Lower leg skin (tissue), 3 donors: ENCODE measurements around the gene TFAP2E.

Experiments
- CTCF ChIP-seq, 3 donors: fragments of 450-650 bp; IDR thresholded peaks; one replicate each; pipeline ENCODE4 v1.5.1; 2016; ENCODE audit warnings: antibody characterized with exemption in 3 of 3, mild to moderate bottlenecking in 3 of 3, moderate library complexity in 2 of 3
- POLR2A ChIP-seq, 2 donors: fragments of 450-650 bp; IDR thresholded peaks; one replicate each; pipeline ENCODE4 v1.6.1; 2016 to 2017; ENCODE audit warnings: antibody characterized with exemption in 2 of 2, mild to moderate bottlenecking in 1 of 2, moderate library complexity in 1 of 2

GRCh38 chr1:35633547-35633946 is 60.4 kb downstream of the TFAP2E start:
- TF ChIP-seq CTCF (IDR thresholded peaks at IDR 0.05) (no peak), POLR2A (IDR thresholded peaks at IDR 0.05) (no peak)
